Measurements from ENCODE around the gene PVALB.
A peak's percentile ranks its signal among the peaks of the same experiment; 100 is the strongest.

- TF ChIP-seq PAX5 (IDR thresholded peaks at IDR 0.05; ENCODE audit: borderline replicate concordance, low read depth, low read length) (0 out of 2 replicates have a peak, but pooled peaks have one; percentile 72), EGR1 (IDR thresholded peaks at IDR 0.05; ENCODE audit: borderline replicate concordance in 1 of 2, low read depth in 2 of 2, low read length in 2 of 2) (peak in 1 of 2 experiments; percentile 80; a peak in 1 of 3 replicates), MTA3 (IDR thresholded peaks at IDR 0.05; ENCODE audit: borderline replicate concordance, low read length) (peak; percentile 78; the same call in 1 of the 2 replicates), USF1 (IDR thresholded peaks at IDR 0.05; ENCODE audit: borderline replicate concordance, extremely low read length, insufficient read depth, low read depth, low read length) (no peak), POLR2AphosphoS5 (IDR thresholded peaks at IDR 0.05; ENCODE audit: low read length) (peak; percentile 74), EZH2 (IDR thresholded peaks at IDR 0.05; ENCODE audit: borderline replicate concordance, control insufficient read depth, low read depth, low read length) (no peak), EP300 (IDR thresholded peaks at IDR 0.05; ENCODE audit: borderline replicate concordance in 1 of 2, control insufficient read depth in 1 of 2, low read depth in 2 of 2, low read length in 2 of 2) (peak; percentile 71 to 76; a peak in 3 of 4 replicates), NR2C1 (IDR thresholded peaks at IDR 0.05) (no peak), HDGF (IDR thresholded peaks at IDR 0.05) (peak; percentile 90), PBX3 (IDR thresholded peaks at IDR 0.05; ENCODE audit: insufficient replicate concordance, low read depth, low read length) (no peak), REST (IDR thresholded peaks at IDR 0.05; ENCODE audit: low read depth, low read length) (no peak), POLR2A (IDR thresholded peaks at IDR 0.05; ENCODE audit: low read depth, low read length) (peak; percentile 82)
- TF ChIP-seq, protein P1, sequence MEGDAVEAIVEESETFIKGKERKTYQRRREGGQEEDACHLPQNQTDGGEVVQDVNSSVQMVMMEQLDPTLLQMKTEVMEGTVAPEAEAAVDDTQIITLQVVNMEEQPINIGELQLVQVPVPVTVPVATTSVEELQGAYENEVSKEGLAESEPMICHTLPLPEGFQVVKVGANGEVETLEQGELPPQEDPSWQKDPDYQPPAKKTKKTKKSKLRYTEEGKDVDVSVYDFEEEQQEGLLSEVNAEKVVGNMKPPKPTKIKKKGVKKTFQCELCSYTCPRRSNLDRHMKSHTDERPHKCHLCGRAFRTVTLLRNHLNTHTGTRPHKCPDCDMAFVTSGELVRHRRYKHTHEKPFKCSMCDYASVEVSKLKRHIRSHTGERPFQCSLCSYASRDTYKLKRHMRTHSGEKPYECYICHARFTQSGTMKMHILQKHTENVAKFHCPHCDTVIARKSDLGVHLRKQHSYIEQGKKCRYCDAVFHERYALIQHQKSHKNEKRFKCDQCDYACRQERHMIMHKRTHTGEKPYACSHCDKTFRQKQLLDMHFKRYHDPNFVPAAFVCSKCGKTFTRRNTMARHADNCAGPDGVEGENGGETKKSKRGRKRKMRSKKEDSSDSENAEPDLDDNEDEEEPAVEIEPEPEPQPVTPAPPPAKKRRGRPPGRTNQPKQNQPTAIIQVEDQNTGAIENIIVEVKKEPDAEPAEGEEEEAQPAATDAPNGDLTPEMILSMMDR (IDR thresholded peaks at IDR 0.05 in 2 of 3, conservative IDR thresholded peaks at IDR 0.05 in 1 of 3; ENCODE audit: control insufficient read depth in 2 of 3, extremely low read depth in 1 of 3, insufficient read depth in 1 of 3, low read depth in 3 of 3, low read length in 3 of 3), result no peak
- TF ChIP-seq, protein P2, sequence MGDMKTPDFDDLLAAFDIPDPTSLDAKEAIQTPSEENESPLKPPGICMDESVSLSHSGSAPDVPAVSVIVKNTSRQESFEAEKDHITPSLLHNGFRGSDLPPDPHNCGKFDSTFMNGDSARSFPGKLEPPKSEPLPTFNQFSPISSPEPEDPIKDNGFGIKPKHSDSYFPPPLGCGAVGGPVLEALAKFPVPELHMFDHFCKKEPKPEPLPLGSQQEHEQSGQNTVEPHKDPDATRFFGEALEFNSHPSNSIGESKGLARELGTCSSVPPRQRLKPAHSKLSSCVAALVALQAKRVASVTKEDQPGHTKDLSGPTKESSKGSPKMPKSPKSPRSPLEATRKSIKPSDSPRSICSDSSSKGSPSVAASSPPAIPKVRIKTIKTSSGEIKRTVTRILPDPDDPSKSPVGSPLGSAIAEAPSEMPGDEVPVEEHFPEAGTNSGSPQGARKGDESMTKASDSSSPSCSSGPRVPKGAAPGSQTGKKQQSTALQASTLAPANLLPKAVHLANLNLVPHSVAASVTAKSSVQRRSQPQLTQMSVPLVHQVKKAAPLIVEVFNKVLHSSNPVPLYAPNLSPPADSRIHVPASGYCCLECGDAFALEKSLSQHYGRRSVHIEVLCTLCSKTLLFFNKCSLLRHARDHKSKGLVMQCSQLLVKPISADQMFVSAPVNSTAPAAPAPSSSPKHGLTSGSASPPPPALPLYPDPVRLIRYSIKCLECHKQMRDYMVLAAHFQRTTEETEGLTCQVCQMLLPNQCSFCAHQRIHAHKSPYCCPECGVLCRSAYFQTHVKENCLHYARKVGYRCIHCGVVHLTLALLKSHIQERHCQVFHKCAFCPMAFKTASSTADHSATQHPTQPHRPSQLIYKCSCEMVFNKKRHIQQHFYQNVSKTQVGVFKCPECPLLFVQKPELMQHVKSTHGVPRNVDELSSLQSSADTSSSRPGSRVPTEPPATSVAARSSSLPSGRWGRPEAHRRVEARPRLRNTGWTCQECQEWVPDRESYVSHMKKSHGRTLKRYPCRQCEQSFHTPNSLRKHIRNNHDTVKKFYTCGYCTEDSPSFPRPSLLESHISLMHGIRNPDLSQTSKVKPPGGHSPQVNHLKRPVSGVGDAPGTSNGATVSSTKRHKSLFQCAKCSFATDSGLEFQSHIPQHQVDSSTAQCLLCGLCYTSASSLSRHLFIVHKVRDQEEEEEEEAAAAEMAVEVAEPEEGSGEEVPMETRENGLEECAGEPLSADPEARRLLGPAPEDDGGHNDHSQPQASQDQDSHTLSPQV (IDR thresholded peaks at IDR 0.05), result no peak
Measured at GRCh38 chr22:36860821-36861659, 44.2 kb upstream of the PVALB start, which contains the start of gene NCF4.

Data from GM12878 (cell line).